Sigmoid colon (tissue), 7 donors: Measurements from ENCODE around the gene CPS1. TPM values are rescaled to one million over a fixed set of nuclear protein-coding genes. Genes with fewer than 3 reads are reported as not detected.

Experiments used
- DNase-seq: peaks from one replicate; pipeline ENCODE4 v3.0.0-alpha.2; 2019
- H3K27ac ChIP-seq, 4 donors: fragments of 200-600 bp; sonication (generic); one replicate each; pipeline ENCODE4 v1.5.1; 2016 to 2019; ENCODE audit warnings: mild to moderate bottlenecking in 1 of 4
- H3K27me3 ChIP-seq, 3 donors: fragments of 200-600 bp; sonication (generic); one replicate each; pipeline ENCODE4 v1.5.1; 2019; ENCODE audit warnings: mild to moderate bottlenecking in 1 of 3
- H3K36me3 ChIP-seq, 4 donors: fragments of 200-600 bp; sonication (generic); one replicate each; pipeline ENCODE4 v1.5.1; 2016 to 2019
- H3K4me1 ChIP-seq, 4 donors: fragments of 200-600 bp; sonication (generic); one replicate each; pipeline ENCODE4 v1.5.1; 2017 to 2019
- H3K4me3 ChIP-seq, 4 donors: fragments of 200-600 bp; sonication (generic); one replicate each; pipeline ENCODE4 v1.5.1; 2017 to 2019; ENCODE audit warnings: mild to moderate bottlenecking in 2 of 4, moderate library complexity in 1 of 4
- H3K9me3 ChIP-seq, 4 donors: fragments of 200-600 bp in 3 of 4; sonication (generic) in 3 of 4; one replicate each; pipeline versions ENCODE4 v1.5.1 to v1.6.1; 2013 to 2019
- EP300 ChIP-seq, 4 donors: sonication (generic); formaldehyde crosslinking; IDR thresholded peaks; one replicate each; pipeline ENCODE4 v1.6.1; 2017; ENCODE audit warnings: antibody characterized with exemption in 4 of 4
- POLR2A ChIP-seq, 2 donors: fragments of 450-650 bp; IDR thresholded peaks; one replicate each; pipeline ENCODE4 v1.6.1; 2016; ENCODE audit warnings: antibody characterized with exemption in 2 of 2, mild to moderate bottlenecking in 2 of 2, moderate library complexity in 2 of 2
- POLR2AphosphoS5 ChIP-seq, 4 donors: sonication (generic); formaldehyde crosslinking; IDR thresholded peaks; one replicate each; pipeline ENCODE4 v1.6.1; 2017; ENCODE audit warnings: antibody characterized with exemption in 4 of 4
- WGBS, 2 donors: extraction: QIAGEN DNeasy Blood & Tissue Kit; methylation state at CpG; one replicate each; pipeline ENCODE4 v1.1.7; 2013; 5-methylcytosine and 5-hydroxymethylcytosine counted together
- intact Hi-C: fragments of 100-400 bp; cut with DNase I; formaldehyde crosslinking; loops from one replicate; pipeline ENCODE4 v1.15.1; 2023
- polyA plus RNA-seq, 3 donors: library from polyadenylated mRNA; stranded (reverse); fragments of 200-250 nt; gene quantifications; one replicate each; pipeline ENCODE4 v1.2.3, GENCODE V29; 2013
- total RNA-seq, 4 donors: library from RNA; depleted of rRNA; stranded (reverse); fragments of >200 nt; gene quantifications; one replicate each; pipeline ENCODE4 v1.1.0, GENCODE V29; 2016
- TF ChIP-seq, protein P1 (sequence below), 4 experiments: fragments of 450-650 bp in 3 of 4; fragments of 200-600 bp in 1 of 4; IDR thresholded peaks; one replicate each; pipeline ENCODE4 v1.5.1; 2016 to 2019; ENCODE audit warnings: antibody characterized with exemption in 4 of 4, mild to moderate bottlenecking in 3 of 4, moderate library complexity in 2 of 4
- donor health status: healthy with polysubstance abuse.
- donor health status: Bipolar disorder and iron deficiency.
- donor health status: healthy.

CPS1 gene
- total and polyA plus RNA-seq, 7 donors: 0.29 to 2.9 (median 2.2) TPM; not detected in 2

DNA sequence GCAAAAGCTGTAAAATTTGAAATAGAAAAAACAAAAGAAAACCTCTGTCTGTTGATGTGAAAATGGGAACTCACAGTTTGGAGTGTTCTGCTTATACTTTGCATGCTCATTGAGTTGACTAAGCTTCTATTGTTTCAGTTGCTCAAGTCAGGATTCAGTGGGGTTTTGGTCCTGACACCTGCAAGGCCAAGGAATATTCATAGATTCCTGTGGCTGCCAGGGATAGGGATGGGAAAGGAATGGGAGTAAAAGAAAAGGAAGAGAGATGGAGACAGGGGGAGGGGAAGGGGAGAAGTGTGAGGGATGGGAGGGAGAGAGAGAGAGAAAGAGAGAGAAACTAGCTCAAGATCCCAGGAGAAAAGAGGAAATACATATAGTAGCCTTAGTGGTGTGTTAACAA lies 1.3 kb downstream of the CPS1 start:
- TF ChIP-seq POLR2A (IDR thresholded peaks at IDR 0.05): no peak
- TF ChIP-seq, protein P1, sequence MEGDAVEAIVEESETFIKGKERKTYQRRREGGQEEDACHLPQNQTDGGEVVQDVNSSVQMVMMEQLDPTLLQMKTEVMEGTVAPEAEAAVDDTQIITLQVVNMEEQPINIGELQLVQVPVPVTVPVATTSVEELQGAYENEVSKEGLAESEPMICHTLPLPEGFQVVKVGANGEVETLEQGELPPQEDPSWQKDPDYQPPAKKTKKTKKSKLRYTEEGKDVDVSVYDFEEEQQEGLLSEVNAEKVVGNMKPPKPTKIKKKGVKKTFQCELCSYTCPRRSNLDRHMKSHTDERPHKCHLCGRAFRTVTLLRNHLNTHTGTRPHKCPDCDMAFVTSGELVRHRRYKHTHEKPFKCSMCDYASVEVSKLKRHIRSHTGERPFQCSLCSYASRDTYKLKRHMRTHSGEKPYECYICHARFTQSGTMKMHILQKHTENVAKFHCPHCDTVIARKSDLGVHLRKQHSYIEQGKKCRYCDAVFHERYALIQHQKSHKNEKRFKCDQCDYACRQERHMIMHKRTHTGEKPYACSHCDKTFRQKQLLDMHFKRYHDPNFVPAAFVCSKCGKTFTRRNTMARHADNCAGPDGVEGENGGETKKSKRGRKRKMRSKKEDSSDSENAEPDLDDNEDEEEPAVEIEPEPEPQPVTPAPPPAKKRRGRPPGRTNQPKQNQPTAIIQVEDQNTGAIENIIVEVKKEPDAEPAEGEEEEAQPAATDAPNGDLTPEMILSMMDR (IDR thresholded peaks at IDR 0.05): no peak
- no peak for TF ChIP-seq POLR2AphosphoS5 (IDR thresholded peaks at IDR 0.05)
- no peak for TF ChIP-seq EP300 (IDR thresholded peaks at IDR 0.05)
- Histone ChIP-seq H3K27me3 (no peaks in the 10 kb centered on the region), H3K4me3 (no peak overlapping the region), H3K36me3 (no peaks in the 10 kb centered on the region), H3K4me1 (no peaks in the 10 kb centered on the region), H3K27ac (no peak overlapping the region), H3K9me3 (no peaks in the 10 kb centered on the region)
- intact Hi-C loops: no loop called here
- no peak for DNase-seq

DNA sequence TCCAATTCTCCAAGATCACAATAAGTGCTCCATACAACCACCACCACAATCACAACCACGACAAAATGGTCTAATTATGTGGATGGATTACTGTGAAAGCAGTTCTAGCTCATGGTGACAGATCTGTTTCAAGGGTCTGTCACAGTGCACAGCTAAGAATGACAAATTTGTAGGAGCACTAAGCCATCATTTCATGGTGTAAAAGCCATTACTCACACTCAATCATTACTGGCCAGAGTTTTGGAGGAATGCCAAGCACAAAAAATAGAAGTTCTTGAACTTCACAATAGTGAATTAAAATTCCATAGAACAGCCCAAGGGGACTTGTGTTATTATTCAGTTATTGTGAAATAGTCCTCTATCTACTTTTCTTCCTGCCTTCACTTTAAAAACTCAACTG lies 2.3 kb downstream of the CPS1 start:
- WGBS, 2 donors: 58 to 66% methylated on average over 1 of the region's 1 CpG
- no peaks in the 10 kb centered on the region for H3K4me1 ChIP-seq
- TF ChIP-seq POLR2AphosphoS5 (IDR thresholded peaks at IDR 0.05): no peak
- no peak for TF ChIP-seq EP300 (IDR thresholded peaks at IDR 0.05)
- TF ChIP-seq, protein P1 (IDR thresholded peaks at IDR 0.05): no peak
- no peak for TF ChIP-seq POLR2A (IDR thresholded peaks at IDR 0.05)
- no peak overlapping the region for H3K4me3 ChIP-seq
- H3K27me3 ChIP-seq: no peaks in the 10 kb centered on the region
- H3K36me3 ChIP-seq: no peaks in the 10 kb centered on the region
- H3K27ac ChIP-seq: no peak overlapping the region
- intact Hi-C loops: no loop called here
- H3K9me3 ChIP-seq: no peaks in the 10 kb centered on the region
- DNase-seq: no peak

DNA sequence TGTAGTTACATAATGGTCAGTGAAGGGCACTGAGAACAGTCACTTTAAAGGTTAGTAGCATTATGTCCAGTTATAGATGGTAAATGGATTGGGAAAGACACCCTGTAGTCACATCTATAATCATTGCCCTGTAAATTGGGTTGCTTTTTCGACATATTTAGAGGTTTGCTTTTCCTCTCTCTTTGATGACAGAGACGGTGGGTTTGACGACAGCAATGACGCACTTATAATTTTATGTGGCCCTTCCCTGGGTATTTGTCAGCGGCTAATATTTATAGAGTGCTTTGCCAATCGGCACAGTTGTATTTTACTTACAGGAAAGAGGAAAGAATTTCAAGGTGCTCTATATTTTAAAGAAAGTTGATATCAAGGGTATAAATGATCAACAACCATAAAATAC lies 2.8 kb downstream of the CPS1 start:
- Histone ChIP-seq H3K4me1 (no peaks in the 10 kb centered on the region), H3K27ac (no peak overlapping the region), H3K4me3 (no peak overlapping the region), H3K27me3 (no peaks in the 10 kb centered on the region), H3K36me3 (no peaks in the 10 kb centered on the region), H3K9me3 (no peaks in the 10 kb centered on the region)
- intact Hi-C loops: no loop called here
- no peak for TF ChIP-seq POLR2A (IDR thresholded peaks at IDR 0.05)
- TF ChIP-seq, protein P1 (IDR thresholded peaks at IDR 0.05): no peak
- DNase-seq: no peak
- 90 to 95% methylated on average over 6 of the region's 6 CpGs for WGBS, 2 donors

DNA sequence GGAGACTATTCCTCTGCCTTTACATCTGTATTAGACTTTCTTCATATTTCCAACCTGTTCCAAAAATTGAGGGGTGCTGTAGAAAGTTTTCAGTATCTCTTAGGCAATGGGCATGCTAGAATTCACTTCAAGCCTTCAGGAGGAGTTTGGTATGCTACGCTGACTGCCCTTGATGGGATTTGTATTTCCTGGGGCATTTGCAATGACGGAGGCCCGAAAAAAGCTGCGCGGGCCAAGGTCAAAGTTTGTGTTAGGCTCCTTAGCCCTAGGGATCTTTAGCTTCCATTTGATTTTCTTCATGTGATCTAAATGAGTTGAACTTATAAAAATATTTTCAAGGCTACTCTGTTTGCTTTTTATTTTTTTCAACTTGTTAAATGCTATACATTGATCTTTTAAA lies 5.1 kb downstream of the CPS1 start:
- Histone ChIP-seq H3K36me3 (no peaks in the 10 kb centered on the region), H3K9me3 (no peaks in the 10 kb centered on the region), H3K27ac (no peak overlapping the region), H3K27me3 (no peaks in the 10 kb centered on the region), H3K4me1 (no peaks in the 10 kb centered on the region), H3K4me3 (no peak overlapping the region)
- TF ChIP-seq EP300 (IDR thresholded peaks at IDR 0.05): no peak
- no peak for TF ChIP-seq POLR2A (IDR thresholded peaks at IDR 0.05)
- no peak for TF ChIP-seq POLR2AphosphoS5 (IDR thresholded peaks at IDR 0.05)
- TF ChIP-seq, protein P1 (IDR thresholded peaks at IDR 0.05): no peak
- no peak for DNase-seq
- intact Hi-C loops: no loop called here
- whole genome bisulfite sequencing, 2 donors: 94 to 95% methylated on average over 5 of the region's 5 CpGs

DNA sequence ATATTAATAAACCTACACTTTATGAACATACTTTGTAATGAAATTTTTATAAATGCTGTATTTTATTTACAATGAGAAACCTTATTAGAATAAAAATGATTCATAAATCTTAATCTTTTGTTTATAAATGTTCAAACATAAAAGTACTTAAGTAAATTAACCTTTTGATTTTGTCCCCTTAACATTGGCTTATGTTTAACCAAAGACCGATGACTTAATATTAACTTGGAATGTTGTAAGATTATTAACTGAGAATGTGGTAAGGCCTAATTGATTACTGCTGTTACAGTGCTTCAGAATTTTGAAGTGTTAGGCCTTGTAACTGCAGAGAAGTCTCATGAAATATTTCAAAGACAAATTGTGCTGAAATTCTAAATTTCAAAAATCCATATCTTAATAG lies 5.7 kb downstream of the CPS1 start:
- no peak for DNase-seq
- no peaks in the 10 kb centered on the region for H3K4me1 ChIP-seq
- H3K4me3 ChIP-seq: no peak overlapping the region
- no peaks in the 10 kb centered on the region for H3K9me3 ChIP-seq
- H3K36me3 ChIP-seq: no peaks in the 10 kb centered on the region
- H3K27me3 ChIP-seq: no peaks in the 10 kb centered on the region
- WGBS, 2 donors: 78 to 84% methylated on average over 1 of the region's 1 CpG
- intact Hi-C loops: no loop called here
- H3K27ac ChIP-seq: no peak overlapping the region
- no peak for TF ChIP-seq POLR2A (IDR thresholded peaks at IDR 0.05)
- TF ChIP-seq EP300 (IDR thresholded peaks at IDR 0.05): no peak
- TF ChIP-seq, protein P1 (IDR thresholded peaks at IDR 0.05): no peak
- no peak for TF ChIP-seq POLR2AphosphoS5 (IDR thresholded peaks at IDR 0.05)
